ENCODE results near the gene GATA3.

GATA3 gene

GRCh38 chr10:8055420-8056349 lies 1.2 kb downstream of the GATA3 start:
- TF ChIP-seq CTCF (IDR thresholded peaks at IDR 0.05; ENCODE audit: low read depth, low read length): no peak
- peak overlapping the region; percentile 45 for H3K4me3 ChIP-seq (ENCODE audit: low read depth, low read length)
- no peak for DNase-seq (ENCODE audit: low read depth, low spot score)
- in situ Hi-C loops (cut with HindIII; ENCODE audit: low sequenced_read_pairs): no loop called here

GRCh38 chr10:8056378-8056777 lies 1.9 kb downstream of the GATA3 start:
- no peak for TF ChIP-seq CTCF (IDR thresholded peaks at IDR 0.05; ENCODE audit: low read depth, low read length)
- peak overlapping the region; percentile 45 for H3K4me3 ChIP-seq (ENCODE audit: low read depth, low read length)
- DNase-seq (ENCODE audit: low read depth, low spot score): no peak
- in situ Hi-C loops (cut with HindIII; ENCODE audit: low sequenced_read_pairs): no loop called here

- no peak for DNase-seq (ENCODE audit: low read depth, low spot score)
- in situ Hi-C loops (cut with HindIII; ENCODE audit: low sequenced_read_pairs): no loop called here
- H3K4me3 ChIP-seq (ENCODE audit: low read depth, low read length): peak overlapping the region; percentile 45
- TF ChIP-seq CTCF (IDR thresholded peaks at IDR 0.05; ENCODE audit: low read depth, low read length): no peak
Measured at GRCh38 chr10:8056871-8057331, 2.4 kb downstream of the GATA3 start.

- no peak overlapping the region for H3K4me3 ChIP-seq (ENCODE audit: low read depth, low read length)
- DNase-seq (ENCODE audit: low read depth, low spot score): no peak
- no peak for TF ChIP-seq CTCF (IDR thresholded peaks at IDR 0.05; ENCODE audit: low read depth, low read length)
- in situ Hi-C loops (cut with HindIII; ENCODE audit: low sequenced_read_pairs): no loop called here
Measured at GRCh38 chr10:8057636-8058273, 3.3 kb downstream of the GATA3 start.

- TF ChIP-seq CTCF (IDR thresholded peaks at IDR 0.05; ENCODE audit: low read depth, low read length): no peak
- no peak for DNase-seq (ENCODE audit: low read depth, low spot score)
- in situ Hi-C loops (cut with HindIII; ENCODE audit: low sequenced_read_pairs): no loop called here
- H3K4me3 ChIP-seq (ENCODE audit: low read depth, low read length): no peak overlapping the region
Measured at GRCh38 chr10:8058274-8059111, 4.0 kb downstream of the GATA3 start.

Measured in astrocyte of the spinal cord (primary cell).